Keratinocyte (primary cell): ENCODE data around the gene GMPR2. TPM values are rescaled to one million over a fixed set of nuclear protein-coding genes. Genes with fewer than 3 reads are reported as not detected.

Source experiments
- DNase-seq: peaks from one replicate; pipeline ENCODE4 v3.0.0-alpha.2; 2011; ENCODE audit warnings: low read depth, missing footprints, low spot score
- FAIRE-seq: peaks from 2 replicates; lab custom pipeline; 2011; peaks lifted over from hg19 to GRCh38; lab: Jason Lieb, UNC
- H2AFZ ChIP-seq: 2 replicates; pipeline ENCODE4 v1.6.0; 2012; ENCODE audit warnings: low read length, control low read depth, inconsistent platforms; ENCODE audit not compliant: control insufficient read depth
- H3K27ac ChIP-seq: 2 replicates; pipeline ENCODE4 v1.5.1; 2011; ENCODE audit warnings: low read length; ENCODE audit not compliant: control insufficient read depth, insufficient read depth
- H3K27me3 ChIP-seq: 3 replicates; pipeline ENCODE4 v1.6.0; 2011; ENCODE audit warnings: low read length; ENCODE audit not compliant: control insufficient read depth, insufficient read depth; ENCODE audit errors: extremely low read depth
- H3K36me3 ChIP-seq, 2 experiments: 2 replicates in 1 of 2; 3 replicates in 1 of 2; pipeline ENCODE4 v1.5.1; 2011; ENCODE audit warnings: low read length in 2 of 2, mild to moderate bottlenecking in 1 of 2; ENCODE audit not compliant: control insufficient read depth in 2 of 2, insufficient read depth in 2 of 2; ENCODE audit errors: extremely low read depth in 1 of 2
- H3K4me1 ChIP-seq: 3 replicates; pipeline ENCODE4 v1.5.1; 2011; ENCODE audit warnings: low read length; ENCODE audit not compliant: control insufficient read depth, insufficient read depth; ENCODE audit errors: extremely low read depth
- H3K4me2 ChIP-seq: 3 replicates; pipeline ENCODE4 v1.6.0; 2011; ENCODE audit warnings: low read depth, low read length; ENCODE audit not compliant: control insufficient read depth, insufficient read depth; ENCODE audit errors: extremely low read depth
- H3K4me3 ChIP-seq, 3 experiments: fragments of 200-600 bp in 1 of 3; sonication (generic) in 1 of 3; 2 replicates in 2 of 3; 3 replicates in 1 of 3; pipeline ENCODE4 v1.5.1; 2011 to 2016; ENCODE audit warnings: low read length in 3 of 3, mild to moderate bottlenecking in 3 of 3, control low read depth in 2 of 3, inconsistent platforms in 1 of 3, low read depth in 1 of 3, mixed read lengths in 1 of 3, mixed run types in 1 of 3, moderate library complexity in 1 of 3; ENCODE audit not compliant: control insufficient read depth in 2 of 3, insufficient read depth in 2 of 3; ENCODE audit errors: extremely low read depth in 1 of 3
- H3K79me2 ChIP-seq: 2 replicates; pipeline ENCODE4 v1.6.0; 2012; ENCODE audit warnings: low read length; ENCODE audit not compliant: control insufficient read depth, insufficient read depth
- H3K9ac ChIP-seq: 3 replicates; pipeline ENCODE4 v1.6.0; 2011; ENCODE audit warnings: low read length; ENCODE audit not compliant: control insufficient read depth, insufficient read depth; ENCODE audit errors: extremely low read depth
- H3K9me1 ChIP-seq: 3 replicates; pipeline ENCODE4 v1.6.0; 2011; ENCODE audit warnings: low read length; ENCODE audit not compliant: control insufficient read depth, insufficient read depth; ENCODE audit errors: extremely low read depth
- H3K9me3 ChIP-seq: 2 replicates; pipeline ENCODE4 v1.5.1; 2012; ENCODE audit warnings: low read depth, low read length; ENCODE audit not compliant: control insufficient read depth
- H4K20me1 ChIP-seq: 3 replicates; pipeline ENCODE4 v1.6.0; 2011; ENCODE audit warnings: low read length; ENCODE audit not compliant: control insufficient read depth, insufficient read depth; ENCODE audit errors: extremely low read depth
- CTCF ChIP-seq, 3 experiments: IDR thresholded peaks in 1 of 3; conservative IDR thresholded peaks in 1 of 3; optimal IDR thresholded peaks in 1 of 3; 2 replicates in 2 of 3; 3 replicates in 1 of 3; pipeline versions ENCODE3 to v1.5.1; 2011; ENCODE audit warnings: low read length in 3 of 3, mild to moderate bottlenecking in 3 of 3, moderate library complexity in 2 of 3, control low read depth in 1 of 3, inconsistent platforms in 1 of 3; ENCODE audit not compliant: insufficient read depth in 2 of 3; ENCODE audit errors: extremely low read depth in 1 of 3
- EZH2 ChIP-seq: IDR thresholded peaks from one replicate; pipeline ENCODE4 v1.6.1; 2012; ENCODE audit warnings: inconsistent platforms, mild to moderate bottlenecking, low read length, moderate library complexity
- dilution Hi-C: fragments of 300-500 bp; cut with MboI; formaldehyde crosslinking; loops from one replicate; pipeline ENCODE4 v1.7.0; 2020; ENCODE audit warnings: low sequenced_read_pairs; ENCODE audit not compliant: extremely low pct_ligation_motif_present
- polyA plus RNA-seq, 5 experiments: library from polyadenylated mRNA; depleted of rRNA in 3 of 5; stranded (reverse) in 3 of 5; stranded (forward) in 1 of 5; unstranded in 1 of 5; fragments of >200 nt; gene quantifications; 1 replicate in 1 of 5; 2 replicates in 3 of 5; 3 replicates in 1 of 5; pipeline versions ENCODE4 v1.2.1 to v1.2.3, GENCODE V29; 2011 to 2012; ENCODE audit warnings: missing spikeins in 2 of 5, low read depth in 1 of 5, low replicate concordance in 1 of 5

GMPR2 gene
- polyA plus RNA-seq, 1 donor (not counting 4 experiments of a cell fraction or from before 2014, with no cell fraction given): 84.6 TPM

GRCh38 chr14:24184104-24184970, 48.4 kb upstream of the GMPR2 start:
- no peak for DNase-seq
- H3K27me3 ChIP-seq: no peaks in the 10 kb centered on the region
- H3K4me3 ChIP-seq: no peak overlapping the region
- FAIRE-seq: no peak
- no peaks in the 10 kb centered on the region for H3K9me1 ChIP-seq
- H3K4me1 ChIP-seq: peaks cover 15% of the 10 kb centered on the region
- H3K9me3 ChIP-seq: no peaks in the 10 kb centered on the region
- H3K79me2 ChIP-seq: peaks cover 12% of the 10 kb centered on the region
- H3K9ac ChIP-seq: no peak overlapping the region
- TF ChIP-seq EZH2: no peak
- no peak for TF ChIP-seq CTCF (optimal IDR thresholded peaks at IDR 0.05 in 1 of 3, IDR thresholded peaks at IDR 0.05 in 1 of 3, conservative IDR thresholded peaks at IDR 0.05 in 1 of 3; ENCODE audit: extremely low read depth in 1 of 3, insufficient read depth in 2 of 3, low read length in 3 of 3)
- H3K36me3 ChIP-seq: peaks cover 45 to 58% of the 10 kb centered on the region in 2 experiments
- H3K27ac ChIP-seq: no peak overlapping the region
- H3K4me2 ChIP-seq: no peak overlapping the region
- no peak overlapping the region for H2AFZ ChIP-seq
- dilution Hi-C loops: no loop called here
- peaks cover 11% of the 10 kb centered on the region for H4K20me1 ChIP-seq

- H3K4me2 ChIP-seq: no peak overlapping the region
- H4K20me1 ChIP-seq: peaks cover 6% of the 10 kb centered on the region
- H3K9me1 ChIP-seq: no peaks in the 10 kb centered on the region
- no peaks in the 10 kb centered on the region for H3K27me3 ChIP-seq
- H3K9ac ChIP-seq: no peak overlapping the region
- no peak overlapping the region for H3K27ac ChIP-seq
- peaks cover 12% of the 10 kb centered on the region for H3K79me2 ChIP-seq
- peaks cover 47 to 51% of the 10 kb centered on the region in 2 experiments for H3K36me3 ChIP-seq
- no peak overlapping the region for H3K4me3 ChIP-seq
- FAIRE-seq (no peak), DNase-seq (no peak)
- no peaks in the 10 kb centered on the region for H3K9me3 ChIP-seq
- H3K4me1 ChIP-seq: peaks cover 15% of the 10 kb centered on the region
- TF ChIP-seq EZH2 (no peak), CTCF (optimal IDR thresholded peaks at IDR 0.05 in 1 of 3, IDR thresholded peaks at IDR 0.05 in 1 of 3, conservative IDR thresholded peaks at IDR 0.05 in 1 of 3; ENCODE audit: extremely low read depth in 1 of 3, insufficient read depth in 2 of 3, low read length in 3 of 3) (no peak)
- H2AFZ ChIP-seq: no peak overlapping the region
- dilution Hi-C loops: no loop called here
These were observed 47.7 kb upstream of the GMPR2 start for GRCh38 chr14:24185026-24185425.
